Measurements from ENCODE around the gene CKAP4.
"Not testable (repeated sequence)": the region's sequence is repeated elsewhere in the genome, so short reads cannot be mapped to it uniquely, and the experiment has no call there.

Gene CKAP4

GRCh38 chr12:106247674-106248311 lies at the start of gene CKAP4:
TSS of gene CKAP4 (minus strand) at chr12:106248020. CDS start at chr12:106247851, 169 bp downstream.
- peak; percentile 62 for DNase-seq

GRCh38 chr12:106297075-106297474 lies 49.3 kb upstream of the CKAP4 start:
- DNase-seq: no peak

- DNase-seq: no peak
These were observed 48.5 kb upstream of the CKAP4 start for GRCh38 chr12:106296179-106296877.

- no peak for DNase-seq
These were observed 44.5 kb upstream of the CKAP4 start for GRCh38 chr12:106292339-106292738.

- no peak for DNase-seq
These were observed 43.5 kb upstream of the CKAP4 start for GRCh38 chr12:106291342-106291741.

GRCh38 chr12:106290666-106291065 lies 42.8 kb upstream of the CKAP4 start:
- no peak for DNase-seq

- no peak for DNase-seq
These were observed 41.4 kb upstream of the CKAP4 start for GRCh38 chr12:106289196-106289681.

GRCh38 chr12:106288494-106289195 lies 40.8 kb upstream of the CKAP4 start:
- DNase-seq: no peak

- no peak for DNase-seq
These were observed 40.3 kb upstream of the CKAP4 start for GRCh38 chr12:106288101-106288493.

GRCh38 chr12:106287364-106287763 lies 39.5 kb upstream of the CKAP4 start:
- no peak for DNase-seq

GRCh38 chr12:106286576-106287162 lies 38.8 kb upstream of the CKAP4 start:
- not testable (repeated sequence) for DNase-seq

- no peak for DNase-seq
These were observed 38.2 kb upstream of the CKAP4 start for GRCh38 chr12:106285982-106286381.

- DNase-seq: no peak
These were observed 36.7 kb upstream of the CKAP4 start for GRCh38 chr12:106284358-106285105.

GRCh38 chr12:106282457-106283097 lies 34.8 kb upstream of the CKAP4 start:
- DNase-seq: peak; percentile 69

GRCh38 chr12:106281804-106282203 lies 34.0 kb upstream of the CKAP4 start:
- DNase-seq: no peak

GRCh38 chr12:106281056-106281782 lies 33.4 kb upstream of the CKAP4 start:
- DNase-seq: no peak

- no peak for DNase-seq
These were observed 32.3 kb upstream of the CKAP4 start for GRCh38 chr12:106280106-106280505.

- no peak for DNase-seq
These were observed 28.4 kb upstream of the CKAP4 start for GRCh38 chr12:106276032-106276740.

- no peak for DNase-seq
These were observed 27.6 kb upstream of the CKAP4 start for GRCh38 chr12:106275458-106275857.

- no peak for DNase-seq
These were observed 26.8 kb upstream of the CKAP4 start for GRCh38 chr12:106274575-106275121.

Measured in CD4-positive, alpha-beta T cell treated with Interleukin-10 for 1 hour (primary cell).